Spleen (tissue), 7 donors: ENCODE data around the gene AHCTF1.

Experiments
- POLR2A ChIP-seq, 3 donors: fragments of 450-650 bp; IDR thresholded peaks; one replicate each; pipeline ENCODE4 v1.5.1; 2017; ENCODE audit warnings: antibody characterized with exemption in 3 of 3, mild to moderate bottlenecking in 1 of 3
- POLR2AphosphoS5 ChIP-seq, 3 donors: sonication (generic); formaldehyde crosslinking; IDR thresholded peaks; one replicate each; pipeline ENCODE4 v1.5.1; 2017; ENCODE audit warnings: antibody characterized with exemption in 3 of 3
- TF ChIP-seq, protein P1 (sequence below), 11 experiments: fragments of 200-600 bp in 7 of 11; fragments of 450-650 bp in 4 of 11; sonication (generic) in 4 of 11; IDR thresholded peaks in 8 of 11; conservative IDR thresholded peaks in 3 of 11; 1 replicate in 7 of 11; 2 replicates in 4 of 11; pipeline versions ENCODE4 v1.4.0 to v1.8.0; 2016 to 2021; ENCODE audit warnings: antibody characterized with exemption in 11 of 11, inconsistent platforms in 4 of 11, mild to moderate bottlenecking in 1 of 11
- donor health status: DM: no; HTN: no; CAD: no; lungs with moderate emphysema.
- donor health status: DM: no; HTN: no; CAD: no.
- donor health status: DM: no; HTN: no; CAD: no.

- no peak for TF ChIP-seq POLR2AphosphoS5 (IDR thresholded peaks at IDR 0.05)
- TF ChIP-seq, protein P1, sequence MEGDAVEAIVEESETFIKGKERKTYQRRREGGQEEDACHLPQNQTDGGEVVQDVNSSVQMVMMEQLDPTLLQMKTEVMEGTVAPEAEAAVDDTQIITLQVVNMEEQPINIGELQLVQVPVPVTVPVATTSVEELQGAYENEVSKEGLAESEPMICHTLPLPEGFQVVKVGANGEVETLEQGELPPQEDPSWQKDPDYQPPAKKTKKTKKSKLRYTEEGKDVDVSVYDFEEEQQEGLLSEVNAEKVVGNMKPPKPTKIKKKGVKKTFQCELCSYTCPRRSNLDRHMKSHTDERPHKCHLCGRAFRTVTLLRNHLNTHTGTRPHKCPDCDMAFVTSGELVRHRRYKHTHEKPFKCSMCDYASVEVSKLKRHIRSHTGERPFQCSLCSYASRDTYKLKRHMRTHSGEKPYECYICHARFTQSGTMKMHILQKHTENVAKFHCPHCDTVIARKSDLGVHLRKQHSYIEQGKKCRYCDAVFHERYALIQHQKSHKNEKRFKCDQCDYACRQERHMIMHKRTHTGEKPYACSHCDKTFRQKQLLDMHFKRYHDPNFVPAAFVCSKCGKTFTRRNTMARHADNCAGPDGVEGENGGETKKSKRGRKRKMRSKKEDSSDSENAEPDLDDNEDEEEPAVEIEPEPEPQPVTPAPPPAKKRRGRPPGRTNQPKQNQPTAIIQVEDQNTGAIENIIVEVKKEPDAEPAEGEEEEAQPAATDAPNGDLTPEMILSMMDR (IDR thresholded peaks at IDR 0.05 in 8 of 11, conservative IDR thresholded peaks at IDR 0.05 in 3 of 11), result no peak
- TF ChIP-seq POLR2A (IDR thresholded peaks at IDR 0.05), result no peak
Observed at GRCh38 chr1:246978785-246979184, 47.0 kb upstream of the AHCTF1 start.
